Activated CD8-positive, alpha-beta memory T cell treated with anti-CD3 and anti-CD28 coated beads, Interleukin-2, amount 50 U/mL, for 24 hours (primary cell): ENCODE measurements around the gene STX4.

Experiments
- DNase-seq: peaks from one replicate; pipeline ENCODE4 v3.0.0-alpha.2; 2020; ENCODE audit errors: extremely low read depth

The STX4 gene, protein sequence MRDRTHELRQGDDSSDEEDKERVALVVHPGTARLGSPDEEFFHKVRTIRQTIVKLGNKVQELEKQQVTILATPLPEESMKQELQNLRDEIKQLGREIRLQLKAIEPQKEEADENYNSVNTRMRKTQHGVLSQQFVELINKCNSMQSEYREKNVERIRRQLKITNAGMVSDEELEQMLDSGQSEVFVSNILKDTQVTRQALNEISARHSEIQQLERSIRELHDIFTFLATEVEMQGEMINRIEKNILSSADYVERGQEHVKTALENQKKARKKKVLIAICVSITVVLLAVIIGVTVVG

DNA sequence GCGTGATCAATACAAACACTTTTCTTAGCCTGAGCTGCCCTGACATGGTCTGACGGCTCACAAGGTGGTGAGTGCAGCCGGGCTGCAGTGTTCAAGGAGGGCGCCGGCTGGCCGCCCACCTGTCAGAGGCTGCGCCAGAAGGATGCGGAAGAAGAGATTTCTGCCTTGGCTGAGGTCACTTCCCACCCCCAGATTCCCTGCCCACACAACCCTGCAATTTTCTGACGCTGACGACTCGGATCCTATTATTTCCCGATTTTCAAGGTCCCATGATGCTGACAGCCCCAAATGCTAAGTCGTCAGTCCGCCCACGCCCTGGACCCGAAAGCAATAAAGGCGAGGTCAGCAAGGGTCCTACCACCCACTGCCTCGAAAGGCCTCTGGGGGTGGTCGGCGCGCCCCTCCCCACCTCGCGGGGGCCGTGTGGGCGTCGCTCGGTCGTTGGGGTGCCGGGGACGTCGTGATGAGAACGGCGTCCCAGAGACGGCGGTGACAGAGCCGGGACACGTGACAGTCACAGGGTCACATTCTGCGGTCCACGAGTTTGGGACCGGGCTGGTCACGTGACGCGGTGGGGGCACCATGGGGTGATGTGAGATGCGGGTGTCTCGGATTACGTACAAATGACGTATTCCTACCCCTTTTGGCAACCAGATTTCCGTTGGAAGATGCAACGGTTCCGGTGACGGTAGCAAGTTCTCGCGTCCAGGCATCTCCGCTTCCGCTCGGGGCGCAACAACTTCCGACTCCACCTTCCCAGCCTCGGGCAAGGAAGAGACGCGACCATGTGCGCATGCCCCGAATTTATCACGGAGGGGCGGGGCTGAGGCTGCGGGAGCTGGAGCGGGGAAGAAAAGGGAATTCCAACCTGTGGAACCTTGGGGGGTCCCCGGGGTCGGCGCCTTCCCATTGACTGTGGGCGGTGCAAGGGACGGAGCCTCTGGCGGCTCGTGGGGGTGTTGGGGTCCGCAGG is at the start of gene STX4:
TSS of gene STX4 (plus strand) at position 823 of the 973 bp plus-strand sequence. CDS start 248 bp downstream, outside the sequence.
- DNase-seq = peak; percentile 94

DNA sequence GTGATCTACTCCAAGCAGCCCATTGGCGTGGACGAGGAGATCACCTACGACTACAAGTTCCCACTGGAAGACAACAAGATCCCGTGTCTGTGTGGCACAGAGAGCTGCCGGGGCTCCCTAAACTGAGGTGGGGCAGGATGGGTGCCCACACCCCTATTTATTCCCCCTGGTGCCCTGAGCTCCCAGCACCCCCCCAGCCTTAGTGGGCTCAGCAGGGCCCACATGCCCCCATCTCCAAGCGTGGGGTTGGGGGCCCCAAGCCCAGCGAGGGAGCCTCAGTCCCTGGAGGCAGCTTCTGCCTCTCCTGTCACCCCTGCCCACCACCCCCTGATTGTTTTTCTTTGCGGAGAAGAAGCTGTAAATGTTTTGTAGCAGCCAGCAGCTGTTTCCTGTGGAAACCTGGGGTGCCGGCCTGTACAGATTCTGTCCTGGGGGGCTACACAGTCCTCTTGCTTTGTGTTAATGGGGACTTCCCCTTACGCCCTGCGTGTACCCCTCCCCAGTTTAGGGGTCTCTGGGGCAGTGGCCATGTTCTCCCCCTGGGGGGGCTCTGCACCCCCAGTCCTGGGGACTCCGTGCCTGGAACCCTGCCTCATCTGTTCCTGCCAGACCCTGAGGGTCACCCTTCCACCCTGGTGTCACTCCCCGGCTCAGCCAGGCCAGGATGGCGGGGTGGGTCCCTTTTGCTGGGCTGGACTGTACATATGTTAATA is 49.3 kb upstream of the STX4 start:
- no peak for DNase-seq

DNA sequence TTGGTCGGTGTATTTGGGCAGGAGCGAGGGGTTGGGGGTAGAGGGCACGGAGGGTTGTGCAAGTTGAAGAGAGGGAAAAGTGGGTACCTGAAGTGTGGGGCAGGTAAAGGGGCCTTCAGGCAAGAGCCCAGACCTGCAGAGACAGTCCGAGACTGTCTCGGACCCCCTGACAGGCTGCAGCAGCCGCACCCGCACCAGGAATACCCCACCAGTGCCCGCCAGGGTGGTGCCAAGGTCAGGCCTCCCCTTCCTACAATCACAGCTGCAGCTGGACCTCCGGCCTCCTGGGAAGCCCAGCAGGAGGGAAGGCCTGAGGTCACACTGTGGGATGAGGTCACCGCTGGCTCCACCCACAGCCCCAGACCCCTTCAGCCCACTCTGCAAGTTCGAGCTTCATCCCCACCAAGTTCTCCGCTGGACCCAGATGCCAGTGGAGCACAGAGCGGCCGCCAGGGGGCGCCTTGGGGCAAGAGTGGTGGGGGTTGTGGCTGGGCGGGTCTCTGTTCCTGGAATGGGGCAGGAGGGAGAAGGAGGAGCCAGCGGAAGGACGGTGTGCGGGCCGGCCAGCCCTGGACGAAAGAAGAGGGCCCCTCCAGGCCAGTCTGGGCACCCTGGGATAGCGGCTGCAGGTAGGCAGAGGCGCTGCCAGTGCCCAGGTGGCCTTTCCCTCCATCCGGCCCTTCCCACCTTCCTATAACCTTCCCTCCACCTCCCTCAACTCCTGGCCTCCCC is 48.5 kb upstream of the STX4 start, which contains the start of gene HSD3B7:
TSS of gene HSD3B7 (plus strand) at position 539 of the 732 bp plus-strand sequence. CDS start 452 bp downstream, outside the sequence.
- peak; percentile 44 for DNase-seq

DNA sequence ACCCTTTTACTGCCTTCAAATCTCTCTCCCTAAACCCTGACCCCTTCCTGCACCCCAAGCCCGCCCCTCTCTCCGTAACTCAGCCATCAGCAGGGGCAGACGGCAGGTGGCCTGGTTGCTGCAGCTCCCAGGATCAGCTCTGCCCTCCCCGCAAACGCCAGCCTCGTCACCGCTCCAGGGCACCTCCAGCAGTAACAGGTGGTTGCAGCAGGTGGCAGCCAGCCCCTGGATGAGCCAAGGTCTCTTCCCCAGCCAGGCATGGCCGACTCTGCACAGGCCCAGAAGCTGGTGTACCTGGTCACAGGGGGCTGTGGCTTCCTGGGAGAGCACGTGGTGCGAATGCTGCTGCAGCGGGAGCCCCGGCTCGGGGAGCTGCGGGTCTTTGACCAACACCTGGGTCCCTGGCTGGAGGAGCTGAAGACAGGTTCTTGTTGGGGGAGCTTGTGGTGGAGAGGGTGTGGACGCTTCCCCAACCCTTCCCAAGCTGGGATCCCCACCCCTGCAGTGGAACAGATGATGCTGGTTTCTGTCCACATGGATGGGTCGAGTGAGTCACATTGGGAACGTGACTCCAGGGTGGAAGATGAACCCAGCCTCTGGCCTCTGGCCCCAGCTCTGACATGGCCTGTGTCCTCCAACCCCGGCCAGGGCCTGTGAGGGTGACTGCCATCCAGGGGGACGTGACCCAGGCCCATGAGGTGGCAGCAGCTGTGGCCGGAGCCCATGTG is 47.8 kb upstream of the STX4 start:
- DNase-seq = no peak

DNA sequence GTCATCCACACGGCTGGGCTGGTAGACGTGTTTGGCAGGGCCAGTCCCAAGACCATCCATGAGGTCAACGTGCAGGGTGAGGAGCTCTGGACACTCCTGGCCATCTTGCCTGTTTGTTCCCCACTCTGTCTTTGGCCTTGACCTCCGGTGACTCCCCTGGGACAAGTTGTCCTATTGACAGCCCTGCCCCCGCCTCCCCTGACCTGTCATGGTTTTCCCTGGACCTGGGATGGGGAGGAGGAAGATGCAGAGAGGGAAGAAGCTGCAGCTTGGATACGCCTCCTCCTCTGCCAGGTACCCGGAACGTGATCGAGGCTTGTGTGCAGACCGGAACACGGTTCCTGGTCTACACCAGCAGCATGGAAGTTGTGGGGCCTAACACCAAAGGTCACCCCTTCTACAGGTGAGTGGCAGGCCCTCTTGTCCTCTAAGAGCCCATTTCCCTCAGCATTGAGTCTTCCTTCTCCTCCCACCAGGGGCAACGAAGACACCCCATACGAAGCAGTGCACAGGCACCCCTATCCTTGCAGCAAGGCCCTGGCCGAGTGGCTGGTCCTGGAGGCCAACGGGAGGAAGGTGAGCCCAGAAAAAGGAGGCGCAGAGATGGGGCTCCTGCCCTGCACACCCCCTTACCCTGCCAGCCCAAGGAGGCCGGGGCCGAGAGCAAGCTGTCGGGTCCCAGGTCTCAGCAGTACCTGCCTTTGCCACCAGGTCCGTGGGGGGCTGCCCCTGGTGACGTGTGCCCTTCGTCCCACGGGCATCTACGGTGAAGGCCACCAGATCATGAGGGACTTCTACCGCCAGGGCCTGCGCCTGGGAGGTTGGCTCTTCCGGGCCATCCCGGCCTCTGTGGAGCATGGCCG is 47.0 kb upstream of the STX4 start:
- DNase-seq = no peak

DNA sequence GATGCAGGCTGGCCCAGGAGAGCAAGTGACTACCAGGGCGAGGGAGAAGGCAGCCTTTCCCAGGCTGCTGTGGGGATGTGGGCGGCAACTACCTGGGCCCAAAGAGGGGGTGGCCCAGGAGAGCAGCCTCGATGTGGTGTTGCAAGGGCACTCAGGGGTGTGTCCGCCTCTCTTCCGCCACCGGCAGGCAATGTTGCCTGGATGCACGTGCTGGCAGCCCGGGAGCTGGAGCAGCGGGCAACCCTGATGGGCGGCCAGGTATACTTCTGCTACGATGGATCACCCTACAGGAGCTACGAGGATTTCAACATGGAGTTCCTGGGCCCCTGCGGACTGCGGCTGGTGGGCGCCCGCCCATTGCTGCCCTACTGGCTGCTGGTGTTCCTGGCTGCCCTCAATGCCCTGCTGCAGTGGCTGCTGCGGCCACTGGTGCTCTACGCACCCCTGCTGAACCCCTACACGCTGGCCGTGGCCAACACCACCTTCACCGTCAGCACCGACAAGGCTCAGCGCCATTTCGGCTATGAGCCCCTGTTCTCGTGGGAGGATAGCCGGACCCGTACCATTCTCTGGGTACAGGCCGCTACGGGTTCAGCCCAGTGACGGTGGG is 45.7 kb upstream of the STX4 start:
- no peak for DNase-seq

DNA sequence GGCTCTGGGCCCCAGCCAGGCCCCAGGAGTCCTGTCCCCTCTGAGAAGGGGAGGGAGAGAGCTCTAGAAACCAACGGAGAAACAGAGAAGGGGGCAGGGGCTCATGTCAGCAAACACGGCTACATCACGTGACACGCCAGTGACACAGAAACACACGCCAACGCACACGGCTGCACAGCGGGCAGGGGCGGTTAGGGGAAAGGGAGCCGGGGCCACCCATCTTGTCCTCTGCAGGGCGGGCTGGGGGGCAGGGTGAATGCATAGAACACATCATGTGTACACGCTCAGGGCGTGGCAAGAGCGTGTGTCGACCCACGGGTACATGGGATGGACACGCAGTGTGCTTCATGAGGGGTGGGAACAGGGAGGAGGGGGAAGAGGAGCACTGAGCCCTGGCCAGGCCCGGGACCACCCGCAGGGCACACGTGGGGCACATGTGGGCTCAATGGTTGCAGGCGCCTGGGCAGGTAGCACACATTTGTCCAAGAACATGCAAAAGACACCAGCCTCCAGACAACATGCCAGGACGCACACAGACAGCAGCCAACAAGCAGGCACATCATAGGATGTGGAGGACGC is 43.8 kb upstream of the STX4 start:
- no peak for DNase-seq

DNA sequence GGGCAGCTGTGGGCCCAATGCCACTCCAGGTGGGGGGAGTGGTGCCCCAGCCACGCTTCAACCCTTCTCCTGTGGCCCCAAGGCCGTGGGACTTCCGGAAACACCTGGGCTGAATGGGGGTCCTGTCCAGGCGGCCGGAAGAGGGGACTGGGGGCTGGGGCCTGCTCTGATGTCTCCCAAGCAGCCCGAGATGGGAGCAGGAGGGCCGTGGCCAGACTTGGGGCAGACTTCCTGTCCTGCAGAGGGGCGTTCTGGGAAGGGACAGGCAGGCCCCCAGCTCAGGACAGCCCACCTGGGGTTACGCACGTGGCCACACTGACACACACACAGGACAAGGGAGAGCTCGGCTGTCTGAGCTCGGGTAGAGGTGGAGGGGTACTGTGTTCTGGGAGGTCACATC is 43.3 kb upstream of the STX4 start:
- no peak for DNase-seq

DNA sequence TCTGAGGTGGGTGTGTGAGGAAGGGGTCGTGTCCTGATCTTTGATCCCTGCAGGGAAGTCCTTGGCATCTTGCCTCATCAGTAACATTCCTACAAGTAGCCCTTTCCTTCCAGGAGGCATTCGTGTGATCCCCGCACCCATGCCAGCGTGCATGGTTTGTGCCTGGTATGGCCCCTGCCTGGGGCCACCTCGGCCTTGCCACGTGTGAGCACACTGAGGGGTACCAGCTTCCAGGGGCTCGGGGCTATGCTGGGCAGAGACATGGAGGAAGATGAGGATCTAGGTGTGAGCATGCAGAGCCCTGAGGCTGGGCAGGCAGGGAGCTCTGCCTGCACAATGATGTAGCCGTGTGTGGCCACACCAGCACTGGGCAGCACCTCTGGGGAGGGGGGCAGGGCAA is 42.3 kb upstream of the STX4 start:
- DNase-seq = no peak

DNA sequence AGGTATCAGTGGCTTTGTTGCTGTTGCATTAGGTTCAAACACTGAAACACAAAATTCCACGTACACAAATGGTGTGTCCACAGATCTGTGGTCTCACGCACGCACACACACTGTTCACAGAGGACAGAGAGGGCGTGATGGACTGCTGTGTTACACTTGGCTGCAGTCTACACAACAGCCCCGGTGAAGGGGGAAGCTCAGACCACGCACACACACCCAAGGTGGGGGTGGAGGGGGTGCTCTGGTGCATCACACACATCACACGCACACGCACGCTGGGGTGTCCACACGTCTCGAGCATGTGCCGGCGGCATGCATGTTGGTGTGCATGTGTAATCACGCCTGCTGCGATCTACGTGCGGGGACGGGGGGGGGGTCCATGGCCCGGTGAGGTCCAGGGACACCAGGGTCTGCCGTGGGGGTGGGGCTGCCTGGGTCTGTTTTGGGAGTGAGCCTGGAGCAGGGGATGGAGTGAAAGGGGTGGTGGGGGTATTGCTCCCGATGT is 41.0 kb upstream of the STX4 start:
- DNase-seq = no peak

DNA sequence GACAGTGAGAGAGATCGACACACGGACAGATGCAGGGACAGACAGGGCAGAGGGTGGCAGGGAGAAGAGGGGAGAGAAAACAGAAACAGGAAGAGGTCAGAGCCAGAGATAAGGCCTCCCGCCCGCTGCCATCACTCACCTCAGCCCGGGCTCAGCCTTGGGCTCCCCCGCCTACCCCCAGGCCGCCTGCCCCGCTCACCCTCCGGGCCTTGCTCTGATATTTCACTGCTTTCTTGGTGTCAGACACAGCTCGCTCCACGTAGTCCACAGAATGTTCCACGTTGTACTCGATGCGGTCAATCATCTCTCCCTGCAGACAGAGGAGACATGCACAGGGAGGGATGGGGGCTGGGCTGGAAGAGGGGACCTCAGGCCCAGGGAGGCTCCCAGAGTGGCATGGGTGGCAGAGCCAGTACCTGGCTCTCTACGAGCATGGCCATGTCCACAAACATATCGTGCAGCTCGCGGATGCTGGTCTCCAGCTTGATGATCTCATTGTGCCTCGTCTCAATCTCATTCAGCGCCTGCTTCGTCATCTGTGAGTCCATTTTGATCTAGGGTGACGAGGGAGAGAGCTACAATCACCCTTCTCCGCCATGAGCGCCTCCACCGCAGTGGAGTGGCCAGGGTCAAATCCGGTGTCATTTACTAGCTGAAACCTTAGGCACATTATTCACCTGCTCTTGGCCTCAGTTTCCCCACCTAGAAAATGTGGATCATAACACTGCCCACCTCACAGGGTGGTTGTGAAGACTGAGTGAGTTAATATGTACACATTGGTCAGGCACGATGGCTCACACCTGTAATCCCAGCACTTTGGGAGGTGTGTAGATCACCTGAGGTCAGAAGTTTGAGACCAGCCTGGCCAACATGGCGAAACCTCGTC is 40.2 kb upstream of the STX4 start:
- no peak for DNase-seq

DNA sequence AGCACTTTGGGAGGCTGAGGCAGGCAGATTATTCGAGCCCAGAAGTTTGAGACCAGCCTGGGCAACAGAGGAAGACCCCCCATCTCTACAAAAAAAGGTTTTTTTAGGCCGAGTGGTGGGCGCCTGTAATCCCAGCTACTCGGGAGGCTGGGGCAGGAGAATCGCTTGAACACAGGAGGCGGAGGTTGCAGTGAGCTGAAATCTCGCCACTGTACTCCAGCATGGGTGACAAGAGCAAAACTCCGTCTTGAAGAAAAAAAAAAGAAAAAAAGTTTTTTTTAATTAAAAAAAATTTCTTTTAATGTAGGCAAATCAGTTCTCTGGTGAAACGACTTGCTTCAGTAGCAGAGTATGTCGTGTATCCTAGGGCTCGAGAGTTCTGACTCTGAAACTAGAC is 37.4 kb upstream of the STX4 start:
- no peak for DNase-seq

DNA sequence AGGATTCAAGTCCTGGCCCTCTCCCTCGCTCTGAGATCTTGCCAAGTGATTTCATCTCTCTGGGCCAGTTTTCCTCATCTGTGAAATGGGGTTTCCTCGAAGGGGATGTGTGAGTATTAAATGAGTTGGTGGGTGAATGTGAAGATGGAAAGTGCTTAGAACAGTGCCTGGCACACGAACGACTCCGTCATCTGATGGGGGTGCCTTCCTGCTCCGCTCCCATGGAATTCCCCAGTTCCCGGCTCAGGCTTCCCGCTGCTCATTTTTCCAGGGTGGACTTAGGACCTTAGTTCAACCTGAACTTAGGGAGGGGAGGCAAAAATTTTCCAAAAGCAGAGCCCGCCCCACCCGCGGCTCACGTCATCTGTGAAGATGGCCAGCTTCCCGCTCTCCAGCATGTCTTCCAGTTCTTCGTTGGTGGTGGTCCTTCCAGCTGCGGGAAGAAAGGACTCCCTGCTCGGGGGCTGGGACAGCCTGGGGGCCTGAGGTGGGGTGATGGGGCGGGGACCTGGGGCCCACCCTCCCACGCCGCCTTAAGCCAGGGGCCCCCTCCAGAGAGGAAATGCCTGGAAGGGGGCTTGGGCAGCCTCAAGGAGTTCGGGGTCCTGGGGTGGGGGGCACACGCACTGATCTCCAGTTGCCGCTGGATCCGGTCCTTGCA is 36.9 kb upstream of the STX4 start:
- no peak for DNase-seq

DNA sequence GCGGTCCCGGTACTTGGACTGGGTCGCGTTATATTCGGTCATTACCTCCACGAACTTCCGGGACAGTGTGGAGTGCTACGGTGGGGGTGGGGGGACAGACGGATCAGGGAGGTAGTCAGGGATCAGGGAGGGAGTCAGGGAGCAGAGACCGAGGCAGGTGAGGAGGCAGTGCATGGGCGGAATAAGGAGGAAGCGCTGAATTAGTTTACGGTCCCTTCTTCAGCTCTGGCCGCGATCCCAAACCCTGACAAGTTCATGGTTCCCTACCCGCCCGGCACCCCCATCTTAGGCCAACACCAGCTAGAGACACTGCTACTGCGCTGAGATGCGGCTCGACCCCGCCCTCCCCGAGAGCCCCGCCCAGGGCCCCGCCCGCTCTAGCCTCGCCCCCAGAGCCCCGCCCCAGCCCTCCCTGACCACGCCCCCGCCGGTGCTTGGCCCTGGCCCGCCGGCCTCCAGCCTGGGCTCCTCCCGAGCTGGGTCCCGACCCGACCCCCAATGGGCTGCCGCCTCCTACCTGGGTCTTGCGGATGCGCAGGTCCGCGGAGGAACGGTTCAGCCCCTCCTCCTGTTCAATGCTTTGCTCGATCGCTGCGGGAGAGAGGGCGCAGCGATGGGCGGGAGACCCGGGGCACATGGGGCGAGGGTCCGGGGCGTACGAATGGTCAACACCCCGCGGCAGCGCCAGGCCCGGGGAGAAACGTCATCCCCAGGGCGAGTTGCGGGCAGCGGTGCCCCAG is 36.2 kb upstream of the STX4 start:
- peak; percentile 53 for DNase-seq

DNA sequence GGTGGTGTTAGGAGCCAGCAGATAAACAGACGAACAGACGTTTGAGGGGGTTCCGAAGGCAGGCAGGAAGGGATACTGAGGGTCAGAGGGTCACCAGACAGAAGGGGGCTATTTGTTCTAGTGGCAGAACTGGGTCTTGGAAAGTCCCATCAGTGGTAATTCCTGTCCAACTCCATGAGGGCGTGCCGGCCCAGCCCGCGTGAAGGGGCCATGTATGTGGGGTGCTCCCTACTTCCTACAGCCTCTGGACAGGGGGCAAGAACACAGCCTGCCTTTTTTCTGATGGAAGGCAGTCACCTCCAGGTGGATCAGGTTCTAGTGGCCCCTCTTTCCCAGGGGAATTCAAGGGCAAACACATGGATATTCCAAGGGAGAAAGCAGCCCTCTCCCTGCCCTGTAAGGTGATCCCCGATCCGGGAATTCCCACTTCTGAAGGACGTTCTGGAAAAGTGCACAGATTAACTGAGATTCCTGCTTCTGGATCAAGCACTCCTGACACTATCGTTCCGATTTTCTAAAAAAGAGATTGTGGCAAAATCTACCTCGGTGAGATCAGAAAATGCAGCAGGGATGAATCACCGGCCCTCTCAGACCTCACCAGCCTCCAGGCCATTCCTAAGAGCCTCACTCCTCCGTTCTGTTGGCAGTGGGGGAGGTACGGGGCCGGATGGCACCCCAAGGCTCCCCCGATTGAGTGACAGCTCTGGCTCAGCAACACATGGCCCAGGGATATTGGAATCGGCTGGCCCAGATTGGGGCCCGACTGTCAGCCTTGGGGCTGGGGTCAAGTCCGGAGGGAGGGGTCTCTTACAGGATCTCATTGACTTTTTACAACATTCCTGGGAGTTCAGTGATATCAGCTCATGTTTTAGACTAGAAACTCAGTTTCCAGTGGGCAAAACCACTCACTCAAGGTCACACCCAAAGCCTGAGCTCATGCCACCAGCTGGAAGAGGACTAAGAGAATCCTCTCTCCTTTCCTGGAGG is 35.3 kb upstream of the STX4 start:
- DNase-seq = no peak
